Measurements from ENCODE around the gene LMOD2. TPM values are rescaled to one million over a fixed set of nuclear protein-coding genes. Genes with fewer than 3 reads are reported as not detected.

The LMOD2 gene
- total RNA-seq, 4 donors from 2014 or later, result not detected

- Histone ChIP-seq H3K27ac (no peak overlapping the region), H3K4me3 (no peak overlapping the region), H3K36me3 (no peaks in the 10 kb centered on the region), H3K4me1 (no peaks in the 10 kb centered on the region), H3K9me3 (no peaks in the 10 kb centered on the region), H3K27me3 (no peaks in the 10 kb centered on the region)
- no peak for TF ChIP-seq POLR2A (IDR thresholded peaks at IDR 0.05)
- DNase-seq, result no peak
Observed at GRCh38 chr7:123673752-123674398, 18.2 kb downstream of the LMOD2 start.

- H3K27ac ChIP-seq, result no peak overlapping the region
- TF ChIP-seq POLR2A (IDR thresholded peaks at IDR 0.05), result no peak
- no peak for TF ChIP-seq CTCF (IDR thresholded peaks at IDR 0.05)
- DNase-seq, result no peak
Observed at GRCh38 chr7:123674399-123675180, 18.9 kb downstream of the LMOD2 start.

DNA sequence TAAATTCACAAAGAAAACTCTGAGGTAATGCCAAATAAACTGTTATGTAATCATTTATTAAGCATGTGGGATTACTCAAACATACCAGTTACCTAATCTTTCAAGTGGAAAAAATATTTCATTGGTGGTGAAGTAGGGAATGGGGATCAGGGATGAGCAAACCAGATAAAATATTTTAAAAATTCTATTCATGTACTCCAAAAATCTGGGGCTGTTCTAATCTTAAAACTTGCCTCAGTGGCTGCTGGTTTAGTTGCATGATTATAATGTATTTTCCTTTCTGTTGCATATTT, 19.5 kb downstream of the LMOD2 start:
- DNase-seq, result no peak
- Histone ChIP-seq H3K27me3 (no peaks in the 10 kb centered on the region), H3K9me3 (no peaks in the 10 kb centered on the region), H3K27ac (no peak overlapping the region), H3K4me1 (no peaks in the 10 kb centered on the region), H3K4me3 (no peak overlapping the region), H3K36me3 (peaks cover 0 to 4% (median 0%) of the 10 kb centered on the region in 3 donors)
- no peak for TF ChIP-seq POLR2A (IDR thresholded peaks at IDR 0.05)
- TF ChIP-seq CTCF (IDR thresholded peaks at IDR 0.05), result no peak

More at GRCh38 chr7:123674399-123675180, 18.9 kb downstream of the LMOD2 start:
- Histone ChIP-seq H3K27me3 (no peaks in the 10 kb centered on the region), H3K4me1 (no peaks in the 10 kb centered on the region), H3K9me3 (no peaks in the 10 kb centered on the region), H3K36me3 (no peaks in the 10 kb centered on the region), H3K4me3 (no peak overlapping the region)

DNA sequence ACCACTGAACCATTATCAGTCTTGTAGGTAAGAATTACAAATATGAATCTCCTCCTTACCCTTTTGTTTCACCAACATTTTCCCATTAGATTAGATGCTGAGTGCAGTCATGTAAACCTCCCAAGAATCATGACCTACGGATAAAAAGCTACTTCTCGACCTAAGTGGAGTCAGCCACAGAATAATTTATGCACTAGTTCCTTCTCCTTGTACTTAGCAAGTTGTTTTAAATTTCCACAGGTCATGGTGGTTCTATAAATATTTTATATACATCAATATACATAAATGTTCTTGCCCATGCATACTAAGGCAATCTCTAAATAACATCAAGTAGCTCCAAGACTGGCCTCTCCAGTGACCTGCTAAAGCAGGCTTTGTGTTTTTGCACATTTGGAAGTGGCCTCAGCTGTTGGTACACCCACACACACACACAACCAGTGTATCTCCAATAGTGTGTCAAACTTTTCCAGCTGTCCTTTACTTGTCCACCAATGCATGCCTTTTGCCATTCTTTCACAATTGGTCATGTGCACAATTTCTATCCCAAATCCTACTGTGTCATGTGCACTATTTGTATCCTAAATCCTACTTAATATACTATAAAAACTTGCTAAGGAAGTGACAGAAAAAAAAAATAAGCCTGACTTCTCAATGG, 21.5 kb downstream of the LMOD2 start:
- Histone ChIP-seq H3K27me3 (no peaks in the 10 kb centered on the region), H3K4me1 (no peaks in the 10 kb centered on the region), H3K9me3 (no peaks in the 10 kb centered on the region), H3K27ac (no peak overlapping the region), H3K4me3 (no peak overlapping the region), H3K36me3 (peaks cover 0 to 18% (median 0%) of the 10 kb centered on the region in 3 donors)
- no peak for TF ChIP-seq CTCF (IDR thresholded peaks at IDR 0.05)
- no peak for TF ChIP-seq POLR2A (IDR thresholded peaks at IDR 0.05)
- DNase-seq, result no peak

- peaks cover 0 to 37% (median 0%) of the 10 kb centered on the region in 3 donors for H3K36me3 ChIP-seq
- no peak overlapping the region for H3K4me3 ChIP-seq
- DNase-seq, result no peak
- TF ChIP-seq CTCF (IDR thresholded peaks at IDR 0.05) (no peak), POLR2A (IDR thresholded peaks at IDR 0.05) (no peak)
- H3K4me1 ChIP-seq, result no peaks in the 10 kb centered on the region
- H3K9me3 ChIP-seq, result no peaks in the 10 kb centered on the region
- no peak overlapping the region for H3K27ac ChIP-seq
- H3K27me3 ChIP-seq, result no peaks in the 10 kb centered on the region
Observed at GRCh38 chr7:123679614-123680013, 23.9 kb downstream of the LMOD2 start.

GRCh38 chr7:123680580-123680979, 24.9 kb downstream of the LMOD2 start:
- Histone ChIP-seq H3K9me3 (no peaks in the 10 kb centered on the region), H3K27me3 (no peaks in the 10 kb centered on the region)
- TF ChIP-seq POLR2A (IDR thresholded peaks at IDR 0.05), result no peak
- no peak for TF ChIP-seq CTCF (IDR thresholded peaks at IDR 0.05)

More at GRCh38 chr7:123680580-123680979, 24.9 kb downstream of the LMOD2 start:
- Histone ChIP-seq H3K36me3 (peaks cover 0 to 39% (median 0%) of the 10 kb centered on the region in 3 donors), H3K4me1 (no peaks in the 10 kb centered on the region), H3K4me3 (no peak overlapping the region), H3K27ac (no peak overlapping the region)
- no peak for DNase-seq

Data from Peyer's patch (tissue), 4 donors.